Fibroblast of the aortic adventitia (primary cell): Measurements from ENCODE around the gene DGKH. TPM values are rescaled to one million over a fixed set of nuclear protein-coding genes. Genes with fewer than 3 reads are reported as not detected.
"Not testable (repeated sequence)": the region's sequence is repeated elsewhere in the genome, so short reads cannot be mapped to it uniquely, and the experiment has no call there.

ENCODE experiments used
- DNase-seq: peaks from one replicate; pipeline ENCODE4 v3.0.0-alpha.2; 2010; ENCODE audit warnings: low read depth
- H3K4me3 ChIP-seq: 2 replicates; pipeline ENCODE4 v1.5.1; 2011; ENCODE audit warnings: low read depth, mild to moderate bottlenecking, control low read depth, low read length, moderate library complexity
- total RNA-seq: library from RNA; depleted of rRNA; stranded (reverse); fragments of >200 nt; gene quantifications from 2 replicates; pipeline ENCODE4 v1.2.3, GENCODE V29; 2012; ENCODE audit warnings: low replicate concordance
- TF ChIP-seq, protein P1 (sequence below): IDR thresholded peaks from 2 replicates; pipeline ENCODE4 v1.5.1; 2011; ENCODE audit warnings: mild to moderate bottlenecking, low read length, control low read depth, inconsistent platforms; ENCODE audit not compliant: insufficient read depth

Gene DGKH
- total RNA-seq, 1 donor: 17.1 TPM

DNA sequence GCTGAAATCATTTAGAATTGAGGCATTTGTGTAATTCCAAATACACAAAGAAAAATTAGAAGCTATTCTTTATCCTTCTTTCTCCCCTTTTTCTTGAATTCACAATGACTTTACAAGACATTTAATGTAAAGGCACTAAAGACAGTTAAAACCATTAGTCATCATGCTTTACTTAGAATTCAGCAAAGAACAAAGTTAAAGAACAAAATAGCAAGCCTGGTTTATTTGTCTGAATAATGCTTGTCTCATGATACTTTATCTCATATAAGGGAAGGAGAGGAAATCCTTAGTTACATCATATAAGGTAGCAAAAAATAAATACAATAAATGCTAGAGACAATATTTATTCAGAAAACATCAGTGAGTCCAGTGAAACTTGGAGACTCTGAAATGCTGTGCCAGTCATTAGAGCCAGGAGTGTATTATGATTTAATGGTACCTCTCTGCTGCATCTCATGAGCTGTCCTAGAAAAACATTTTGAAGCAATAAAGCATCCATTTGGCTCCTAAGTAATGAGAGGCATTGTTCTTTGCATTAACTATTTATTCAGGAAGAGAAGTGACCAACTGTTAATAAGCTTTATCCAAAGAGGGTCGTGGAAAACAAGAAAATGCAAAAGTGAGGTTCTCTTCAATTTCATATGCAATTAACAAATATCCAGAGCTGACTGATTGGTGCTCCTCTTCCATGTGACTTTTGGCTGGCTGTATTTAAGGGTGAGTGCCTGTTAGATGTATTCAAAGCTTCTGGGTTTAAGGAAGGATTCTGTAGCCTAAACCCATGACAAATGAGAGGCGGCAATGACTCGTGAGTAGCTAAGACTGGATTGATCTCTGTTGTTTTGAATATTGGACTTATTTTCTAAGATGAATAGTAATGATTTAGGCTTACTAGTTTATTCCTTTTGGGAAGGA is 105.0 kb downstream of the DGKH start:
- TF ChIP-seq, protein P1, sequence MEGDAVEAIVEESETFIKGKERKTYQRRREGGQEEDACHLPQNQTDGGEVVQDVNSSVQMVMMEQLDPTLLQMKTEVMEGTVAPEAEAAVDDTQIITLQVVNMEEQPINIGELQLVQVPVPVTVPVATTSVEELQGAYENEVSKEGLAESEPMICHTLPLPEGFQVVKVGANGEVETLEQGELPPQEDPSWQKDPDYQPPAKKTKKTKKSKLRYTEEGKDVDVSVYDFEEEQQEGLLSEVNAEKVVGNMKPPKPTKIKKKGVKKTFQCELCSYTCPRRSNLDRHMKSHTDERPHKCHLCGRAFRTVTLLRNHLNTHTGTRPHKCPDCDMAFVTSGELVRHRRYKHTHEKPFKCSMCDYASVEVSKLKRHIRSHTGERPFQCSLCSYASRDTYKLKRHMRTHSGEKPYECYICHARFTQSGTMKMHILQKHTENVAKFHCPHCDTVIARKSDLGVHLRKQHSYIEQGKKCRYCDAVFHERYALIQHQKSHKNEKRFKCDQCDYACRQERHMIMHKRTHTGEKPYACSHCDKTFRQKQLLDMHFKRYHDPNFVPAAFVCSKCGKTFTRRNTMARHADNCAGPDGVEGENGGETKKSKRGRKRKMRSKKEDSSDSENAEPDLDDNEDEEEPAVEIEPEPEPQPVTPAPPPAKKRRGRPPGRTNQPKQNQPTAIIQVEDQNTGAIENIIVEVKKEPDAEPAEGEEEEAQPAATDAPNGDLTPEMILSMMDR: no peak
- DNase-seq: peak; percentile 12
- H3K4me3 ChIP-seq: no peak overlapping the region

DNA sequence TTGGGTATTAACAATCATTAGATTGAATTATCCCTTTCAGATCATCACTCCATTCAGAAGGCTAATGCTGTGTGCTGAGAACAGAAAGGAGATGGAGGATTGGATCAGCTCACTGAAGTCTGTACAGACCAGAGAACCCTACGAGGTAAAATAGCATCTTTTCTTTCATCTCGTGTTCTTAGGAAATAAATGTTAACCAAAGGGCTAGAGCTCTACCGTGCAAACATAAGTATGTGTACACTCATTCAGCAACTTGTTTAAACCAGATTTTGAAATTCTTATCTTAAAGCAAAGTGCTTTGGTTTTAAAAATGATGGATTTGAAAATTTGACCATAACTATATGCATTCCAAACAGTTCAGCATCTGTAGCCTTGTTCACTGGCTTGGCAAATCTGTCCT is 106.8 kb downstream of the DGKH start:
- no peak for DNase-seq
- TF ChIP-seq, protein P1: no peak
- H3K4me3 ChIP-seq: no peak overlapping the region

- not testable (repeated sequence) for DNase-seq, H3K4me3 ChIP-seq
Observed at GRCh38 chr13:42163338-42163737, 114.9 kb downstream of the DGKH start.

- DNase-seq, H3K4me3 ChIP-seq: not testable (repeated sequence)
Observed at GRCh38 chr13:42163910-42164309, 115.5 kb downstream of the DGKH start.

DNA sequence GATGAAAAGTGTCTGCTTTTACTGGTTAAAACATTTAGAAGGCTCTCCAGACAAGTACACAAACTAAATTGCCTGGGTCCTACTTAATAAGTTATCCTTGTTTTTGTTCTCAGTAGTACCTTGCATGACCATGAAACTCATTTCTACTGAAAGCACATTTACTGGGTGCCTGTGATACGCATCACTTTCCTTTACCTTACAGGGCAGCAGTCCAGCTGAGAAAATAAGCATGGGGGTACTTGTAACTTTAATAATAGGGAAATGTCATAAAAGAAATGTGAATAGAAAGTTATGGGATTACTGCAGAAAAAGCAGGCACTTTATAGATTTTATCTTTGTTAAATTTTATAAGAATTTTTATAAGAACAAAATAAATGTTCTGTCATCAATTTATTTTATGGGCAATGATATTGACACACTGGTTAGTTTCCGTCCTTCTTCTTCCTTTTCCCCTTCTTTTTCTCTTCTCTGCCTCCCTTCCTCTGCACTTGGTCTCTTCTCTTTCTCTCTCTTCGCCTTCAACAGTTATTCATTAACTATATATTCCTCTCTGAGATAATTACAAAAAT is 116.2 kb downstream of the DGKH start:
- TF ChIP-seq, protein P1: no peak
- DNase-seq: no peak
- H3K4me3 ChIP-seq: no peak overlapping the region

DNA sequence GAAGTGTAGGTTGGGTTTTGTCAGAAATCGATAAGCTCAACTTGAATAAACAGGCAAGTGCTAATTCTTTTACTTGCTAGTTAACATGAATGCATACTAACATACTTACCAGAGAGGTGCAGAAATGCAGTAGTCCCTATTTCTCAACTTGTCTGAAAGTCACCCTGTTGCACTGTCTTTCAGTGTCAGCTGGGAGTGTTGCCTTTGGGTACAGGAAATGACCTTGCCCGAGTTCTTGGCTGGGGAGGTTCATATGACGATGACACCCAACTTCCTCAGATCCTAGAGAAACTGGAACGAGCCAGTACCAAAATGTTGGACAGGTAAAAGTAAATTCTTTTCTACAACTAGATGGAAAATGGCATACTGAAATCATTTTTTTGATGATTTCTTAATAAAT is 120.0 kb downstream of the DGKH start:
- TF ChIP-seq, protein P1: no peak
- no peak overlapping the region for H3K4me3 ChIP-seq
- no peak for DNase-seq

GRCh38 chr13:42170029-42170428 is 121.6 kb downstream of the DGKH start:
- H3K4me3 ChIP-seq: no peak overlapping the region
- TF ChIP-seq, protein P1: no peak
- DNase-seq: no peak
